SK-N-SH treated with all-trans-retinoic acid at 6 μM for 48 hours (cell line): ENCODE results near the gene EAF2.

Experiments
- ATAC-seq: fragments of 200-7000 bp; cut with Tn5 transposase; 3 replicates; pipeline ENCODE4 v1.9.1; 2020; ENCODE audit warnings: mild to moderate bottlenecking, moderate library complexity
- ARNTL ChIP-seq: fragments of 450-650 bp; formaldehyde crosslinking; IDR thresholded peaks from 2 replicates; pipeline ENCODE4 v1.5.0; 2020; ENCODE audit warnings: low read depth, mild to moderate bottlenecking, moderate library complexity, borderline replicate concordance
- BACH2 ChIP-seq: fragments of 250-450 bp; sonication (Bioruptor Pico); IDR thresholded peaks from 2 replicates; pipeline ENCODE4 v1.9.0; 2021; ENCODE audit warnings: mild to moderate bottlenecking, borderline replicate concordance
- CSDC2 ChIP-seq: fragments of 250-450 bp; sonication (Bioruptor Pico); IDR thresholded peaks from 2 replicates; pipeline ENCODE4 v1.5.0; 2020; ENCODE audit warnings: mild to moderate bottlenecking, moderate library complexity
- ESRRG ChIP-seq: fragments of 250-450 bp; sonication (Bioruptor Pico); IDR thresholded peaks from 2 replicates; pipeline ENCODE4 v1.6.1; 2021; ENCODE audit warnings: mild to moderate bottlenecking
- GLIS3 ChIP-seq: fragments of 250-450 bp; sonication (Bioruptor Pico); IDR thresholded peaks from 2 replicates; pipeline ENCODE4 v1.5.0; 2020; ENCODE audit warnings: mild to moderate bottlenecking, moderate library complexity
- ISL1 ChIP-seq: fragments of 250-450 bp; sonication (Bioruptor Pico); IDR thresholded peaks from 2 replicates; pipeline ENCODE4 v2.1.2; 2022; ENCODE audit warnings: mild to moderate bottlenecking, moderate library complexity
- PPARA ChIP-seq: fragments of 250-450 bp; sonication (Bioruptor Pico); IDR thresholded peaks from 2 replicates; pipeline ENCODE4 v1.5.0; 2020; ENCODE audit warnings: mild to moderate bottlenecking, borderline replicate concordance
- RARB ChIP-seq: fragments of 250-450 bp; sonication (Bioruptor Pico); IDR thresholded peaks from 2 replicates; pipeline ENCODE4 v1.8.0; 2021; ENCODE audit warnings: mild to moderate bottlenecking, moderate library complexity
- SNAI2 ChIP-seq: fragments of 250-450 bp; sonication (Bioruptor Pico); IDR thresholded peaks from 2 replicates; pipeline ENCODE4 v1.5.0; 2020; ENCODE audit warnings: mild to moderate bottlenecking, moderate library complexity
- TCF4 ChIP-seq: fragments of 250-450 bp; sonication (Bioruptor Pico); IDR thresholded peaks from 2 replicates; pipeline ENCODE4 v1.8.0; 2021; ENCODE audit warnings: mild to moderate bottlenecking, moderate library complexity, borderline replicate concordance
- TSHZ2 ChIP-seq: fragments of 250-450 bp; sonication (Bioruptor Pico); IDR thresholded peaks from 2 replicates; pipeline ENCODE4 v1.5.0; 2020; ENCODE audit warnings: mild to moderate bottlenecking, moderate library complexity
- ZFP3 ChIP-seq: fragments of 250-450 bp; sonication (Bioruptor Pico); IDR thresholded peaks from 2 replicates; pipeline ENCODE4 v1.5.0; 2020; ENCODE audit warnings: mild to moderate bottlenecking, moderate library complexity
- ZFP30 ChIP-seq: fragments of 450-650 bp; formaldehyde crosslinking; IDR thresholded peaks from 2 replicates; pipeline ENCODE4 v1.5.0; 2022; ENCODE audit warnings: mild to moderate bottlenecking, moderate library complexity
- ZNF565 ChIP-seq: fragments of 450-650 bp; formaldehyde crosslinking; conservative IDR thresholded peaks from 2 replicates; pipeline ENCODE4 v1.5.0; 2020; ENCODE audit warnings: low read depth, mild to moderate bottlenecking, moderate library complexity
- ZNF70 ChIP-seq: fragments of 450-650 bp; formaldehyde crosslinking; IDR thresholded peaks from 2 replicates; pipeline ENCODE4 v1.5.0; 2020; ENCODE audit warnings: mild to moderate bottlenecking, moderate library complexity
- ZNF8 ChIP-seq: fragments of 450-650 bp; formaldehyde crosslinking; IDR thresholded peaks from 2 replicates; pipeline ENCODE4 v1.5.0; 2020; ENCODE audit warnings: mild to moderate bottlenecking, moderate library complexity
- TF ChIP-seq, protein P1 (sequence below): fragments of 250-450 bp; sonication (Bioruptor Pico); IDR thresholded peaks from 2 replicates; pipeline ENCODE4 v1.8.0; 2020; ENCODE audit warnings: mild to moderate bottlenecking, moderate library complexity, borderline replicate concordance
- TF ChIP-seq, protein P2 (sequence below): fragments of 250-450 bp; sonication (Bioruptor Pico); IDR thresholded peaks from 2 replicates; pipeline ENCODE4 v1.5.1; 2020; ENCODE audit warnings: low read depth, mild to moderate bottlenecking, moderate library complexity
- TF ChIP-seq, protein P3 (sequence below): fragments of 250-450 bp; sonication (Bioruptor Pico); IDR thresholded peaks from 2 replicates; pipeline ENCODE4 v1.5.1; 2021; ENCODE audit warnings: mild to moderate bottlenecking, moderate library complexity
- TF ChIP-seq, protein P4 (sequence below): fragments of 250-450 bp; sonication (Bioruptor Pico); IDR thresholded peaks from 2 replicates; pipeline ENCODE4 v1.8.0; 2021; ENCODE audit warnings: low read depth, mild to moderate bottlenecking, moderate library complexity, borderline replicate concordance

EAF2 gene

DNA sequence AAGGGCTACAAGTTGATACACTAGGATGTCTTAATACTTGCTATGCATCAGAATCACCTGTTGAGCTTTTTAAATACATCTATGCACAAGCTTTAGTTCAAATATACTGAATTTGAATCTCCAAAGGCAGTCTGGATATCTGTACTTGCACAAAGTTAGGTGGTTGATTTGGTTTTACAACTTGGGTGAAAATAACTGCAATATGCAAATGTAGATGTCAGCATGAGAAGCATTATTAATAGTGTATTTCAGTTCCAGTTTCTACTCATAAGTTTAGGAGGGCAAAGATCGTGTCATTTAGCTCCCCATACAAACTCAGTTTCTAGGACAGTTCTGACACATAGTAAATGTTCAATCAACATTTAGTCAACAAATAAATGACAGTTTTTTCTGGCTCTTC is 25.8 kb upstream of the EAF2 start (continued):
- TF ChIP-seq, protein P1, sequence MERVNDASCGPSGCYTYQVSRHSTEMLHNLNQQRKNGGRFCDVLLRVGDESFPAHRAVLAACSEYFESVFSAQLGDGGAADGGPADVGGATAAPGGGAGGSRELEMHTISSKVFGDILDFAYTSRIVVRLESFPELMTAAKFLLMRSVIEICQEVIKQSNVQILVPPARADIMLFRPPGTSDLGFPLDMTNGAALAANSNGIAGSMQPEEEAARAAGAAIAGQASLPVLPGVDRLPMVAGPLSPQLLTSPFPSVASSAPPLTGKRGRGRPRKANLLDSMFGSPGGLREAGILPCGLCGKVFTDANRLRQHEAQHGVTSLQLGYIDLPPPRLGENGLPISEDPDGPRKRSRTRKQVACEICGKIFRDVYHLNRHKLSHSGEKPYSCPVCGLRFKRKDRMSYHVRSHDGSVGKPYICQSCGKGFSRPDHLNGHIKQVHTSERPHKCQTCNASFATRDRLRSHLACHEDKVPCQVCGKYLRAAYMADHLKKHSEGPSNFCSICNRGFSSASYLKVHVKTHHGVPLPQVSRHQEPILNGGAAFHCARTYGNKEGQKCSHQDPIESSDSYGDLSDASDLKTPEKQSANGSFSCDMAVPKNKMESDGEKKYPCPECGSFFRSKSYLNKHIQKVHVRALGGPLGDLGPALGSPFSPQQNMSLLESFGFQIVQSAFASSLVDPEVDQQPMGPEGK (CRISPR knock-in tag): no peak

GRCh38 chr3:121817753-121818152 is 17.3 kb upstream of the EAF2 start:
- ATAC-seq: no peak
- TF ChIP-seq RARB (CRISPR knock-in tag) (no peak), ZFP30 (CRISPR knock-in tag) (no peak), SNAI2 (no peak), TSHZ2 (no peak), TCF4 (no peak), ISL1 (no peak), GLIS3 (no peak), ARNTL (CRISPR knock-in tag) (no peak), PPARA (CRISPR knock-in tag) (no peak), BACH2 (CRISPR knock-in tag) (no peak)
- TF ChIP-seq, protein P1 (CRISPR knock-in tag): no peak
- TF ChIP-seq, protein P2, sequence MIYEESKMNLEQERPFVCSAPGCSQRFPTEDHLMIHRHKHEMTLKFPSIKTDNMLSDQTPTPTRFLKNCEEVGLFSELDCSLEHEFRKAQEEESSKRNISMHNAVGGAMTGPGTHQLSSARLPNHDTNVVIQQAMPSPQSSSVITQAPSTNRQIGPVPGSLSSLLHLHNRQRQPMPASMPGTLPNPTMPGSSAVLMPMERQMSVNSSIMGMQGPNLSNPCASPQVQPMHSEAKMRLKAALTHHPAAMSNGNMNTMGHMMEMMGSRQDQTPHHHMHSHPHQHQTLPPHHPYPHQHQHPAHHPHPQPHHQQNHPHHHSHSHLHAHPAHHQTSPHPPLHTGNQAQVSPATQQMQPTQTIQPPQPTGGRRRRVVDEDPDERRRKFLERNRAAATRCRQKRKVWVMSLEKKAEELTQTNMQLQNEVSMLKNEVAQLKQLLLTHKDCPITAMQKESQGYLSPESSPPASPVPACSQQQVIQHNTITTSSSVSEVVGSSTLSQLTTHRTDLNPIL (CRISPR knock-in tag): no peak
- TF ChIP-seq, protein P3, sequence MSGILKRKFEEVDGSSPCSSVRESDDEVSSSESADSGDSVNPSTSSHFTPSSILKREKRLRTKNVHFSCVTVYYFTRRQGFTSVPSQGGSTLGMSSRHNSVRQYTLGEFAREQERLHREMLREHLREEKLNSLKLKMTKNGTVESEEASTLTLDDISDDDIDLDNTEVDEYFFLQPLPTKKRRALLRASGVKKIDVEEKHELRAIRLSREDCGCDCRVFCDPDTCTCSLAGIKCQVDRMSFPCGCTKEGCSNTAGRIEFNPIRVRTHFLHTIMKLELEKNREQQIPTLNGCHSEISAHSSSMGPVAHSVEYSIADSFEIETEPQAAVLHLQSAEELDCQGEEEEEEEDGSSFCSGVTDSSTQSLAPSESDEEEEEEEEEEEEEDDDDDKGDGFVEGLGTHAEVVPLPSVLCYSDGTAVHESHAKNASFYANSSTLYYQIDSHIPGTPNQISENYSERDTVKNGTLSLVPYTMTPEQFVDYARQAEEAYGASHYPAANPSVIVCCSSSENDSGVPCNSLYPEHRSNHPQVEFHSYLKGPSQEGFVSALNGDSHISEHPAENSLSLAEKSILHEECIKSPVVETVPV: no peak

DNA sequence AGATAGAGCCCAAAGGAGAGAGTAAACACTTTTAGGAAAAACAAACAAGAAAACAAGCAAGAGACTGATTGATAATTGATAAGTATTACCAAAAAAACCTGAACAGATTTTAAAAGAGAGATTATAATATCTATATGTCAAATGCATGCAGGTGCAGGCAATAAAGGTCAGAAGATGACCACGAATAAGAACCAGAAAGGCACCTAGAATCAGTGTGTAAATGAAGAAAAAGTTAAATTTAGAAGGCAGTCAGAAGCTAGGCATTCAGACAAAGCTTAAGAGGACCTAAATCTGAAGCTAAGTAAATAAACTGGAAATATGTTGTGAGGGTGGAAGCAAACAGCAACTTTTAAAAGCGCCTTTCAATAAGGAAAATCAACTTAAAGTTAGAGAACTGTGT is 16.4 kb upstream of the EAF2 start:
- TF ChIP-seq GLIS3 (no peak), CSDC2 (CRISPR knock-in tag) (no peak), ZFP3 (CRISPR knock-in tag) (no peak)
- no peak for ATAC-seq

DNA sequence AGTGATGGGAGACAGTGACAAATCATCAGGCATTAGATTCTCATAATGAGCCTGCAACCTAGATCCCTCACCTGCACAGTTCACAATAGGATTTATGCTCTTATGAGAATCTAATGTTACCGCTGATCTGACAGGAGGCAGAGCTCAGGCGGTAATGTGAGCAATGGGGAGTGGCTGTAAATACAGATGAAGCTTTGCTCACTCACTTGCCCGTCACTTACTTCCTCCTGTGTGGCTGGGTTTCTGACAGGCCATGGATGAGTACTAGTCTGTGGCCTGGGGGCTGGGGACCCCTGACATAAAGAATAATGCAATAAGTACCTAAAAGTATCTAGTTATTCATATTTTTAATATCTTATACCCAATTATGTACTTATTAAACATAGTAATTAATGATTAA is 15.8 kb upstream of the EAF2 start:
- no peak for ATAC-seq
- TF ChIP-seq, protein P1 (CRISPR knock-in tag): no peak
- no peak for TF ChIP-seq ZNF70 (CRISPR knock-in tag)
- no peak for TF ChIP-seq ZNF565
- no peak for TF ChIP-seq ZFP3 (CRISPR knock-in tag)
- TF ChIP-seq SNAI2: no peak
- TF ChIP-seq, protein P2 (CRISPR knock-in tag): no peak
- TF ChIP-seq ESRRG (CRISPR knock-in tag): no peak
- no peak for TF ChIP-seq ZNF8 (CRISPR knock-in tag)
- no peak for TF ChIP-seq BACH2 (CRISPR knock-in tag)
- TF ChIP-seq, protein P4, sequence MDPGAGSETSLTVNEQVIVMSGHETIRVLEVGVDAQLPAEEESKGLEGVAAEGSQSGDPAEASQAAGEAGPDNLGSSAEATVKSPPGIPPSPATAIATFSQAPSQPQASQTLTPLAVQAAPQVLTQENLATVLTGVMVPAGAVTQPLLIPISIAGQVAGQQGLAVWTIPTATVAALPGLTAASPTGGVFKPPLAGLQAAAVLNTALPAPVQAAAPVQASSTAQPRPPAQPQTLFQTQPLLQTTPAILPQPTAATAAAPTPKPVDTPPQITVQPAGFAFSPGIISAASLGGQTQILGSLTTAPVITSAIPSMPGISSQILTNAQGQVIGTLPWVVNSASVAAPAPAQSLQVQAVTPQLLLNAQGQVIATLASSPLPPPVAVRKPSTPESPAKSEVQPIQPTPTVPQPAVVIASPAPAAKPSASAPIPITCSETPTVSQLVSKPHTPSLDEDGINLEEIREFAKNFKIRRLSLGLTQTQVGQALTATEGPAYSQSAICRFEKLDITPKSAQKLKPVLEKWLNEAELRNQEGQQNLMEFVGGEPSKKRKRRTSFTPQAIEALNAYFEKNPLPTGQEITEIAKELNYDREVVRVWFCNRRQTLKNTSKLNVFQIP (CRISPR knock-in tag): no peak
